Esophagus squamous epithelium (tissue), 4 donors: ENCODE measurements around the gene ALMS1.

Experiments used
- POLR2A ChIP-seq, 4 donors: fragments of 450-650 bp; IDR thresholded peaks; one replicate each; pipeline ENCODE4 v1.6.1; 2017; ENCODE audit warnings: antibody characterized with exemption in 4 of 4, mild to moderate bottlenecking in 4 of 4, moderate library complexity in 3 of 4
- TF ChIP-seq, protein P1 (sequence below), 6 experiments: fragments of 450-650 bp in 4 of 6; fragments of 200-600 bp in 2 of 6; sonication (generic) in 2 of 6; IDR thresholded peaks; one replicate each; pipeline ENCODE4 v1.5.1; 2016 to 2019; ENCODE audit warnings: antibody characterized with exemption in 6 of 6, mild to moderate bottlenecking in 4 of 6, moderate library complexity in 4 of 6

DNA sequence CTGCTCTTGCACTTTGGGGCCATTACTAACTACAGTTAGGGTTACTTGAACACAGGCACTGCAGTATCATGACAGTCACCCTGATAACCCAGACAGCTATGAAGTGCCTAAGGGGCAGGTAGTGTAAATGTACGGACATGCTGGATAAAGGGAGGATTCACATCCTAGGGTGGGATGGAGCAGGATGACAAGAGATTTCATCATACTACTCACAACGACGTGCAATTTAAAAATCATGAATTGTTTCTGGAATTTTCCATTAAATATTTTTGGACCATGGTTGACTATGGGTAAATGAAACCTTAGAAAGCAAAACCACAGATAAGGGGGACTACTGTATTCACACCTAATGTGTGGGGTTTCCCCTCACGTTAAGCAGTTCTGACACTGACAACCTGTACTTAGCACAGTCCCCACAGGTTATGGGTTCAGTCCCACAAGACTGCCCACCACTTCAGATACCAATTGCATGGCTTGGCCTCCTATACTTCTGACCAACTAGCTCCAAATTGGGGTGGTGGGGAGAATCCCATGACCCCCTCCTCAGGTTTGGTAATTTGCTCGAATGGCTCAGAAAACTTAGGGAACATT is 180.7 kb downstream of the ALMS1 start:
- TF ChIP-seq, protein P1, sequence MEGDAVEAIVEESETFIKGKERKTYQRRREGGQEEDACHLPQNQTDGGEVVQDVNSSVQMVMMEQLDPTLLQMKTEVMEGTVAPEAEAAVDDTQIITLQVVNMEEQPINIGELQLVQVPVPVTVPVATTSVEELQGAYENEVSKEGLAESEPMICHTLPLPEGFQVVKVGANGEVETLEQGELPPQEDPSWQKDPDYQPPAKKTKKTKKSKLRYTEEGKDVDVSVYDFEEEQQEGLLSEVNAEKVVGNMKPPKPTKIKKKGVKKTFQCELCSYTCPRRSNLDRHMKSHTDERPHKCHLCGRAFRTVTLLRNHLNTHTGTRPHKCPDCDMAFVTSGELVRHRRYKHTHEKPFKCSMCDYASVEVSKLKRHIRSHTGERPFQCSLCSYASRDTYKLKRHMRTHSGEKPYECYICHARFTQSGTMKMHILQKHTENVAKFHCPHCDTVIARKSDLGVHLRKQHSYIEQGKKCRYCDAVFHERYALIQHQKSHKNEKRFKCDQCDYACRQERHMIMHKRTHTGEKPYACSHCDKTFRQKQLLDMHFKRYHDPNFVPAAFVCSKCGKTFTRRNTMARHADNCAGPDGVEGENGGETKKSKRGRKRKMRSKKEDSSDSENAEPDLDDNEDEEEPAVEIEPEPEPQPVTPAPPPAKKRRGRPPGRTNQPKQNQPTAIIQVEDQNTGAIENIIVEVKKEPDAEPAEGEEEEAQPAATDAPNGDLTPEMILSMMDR (IDR thresholded peaks at IDR 0.05): no peak
- no peak for TF ChIP-seq POLR2A (IDR thresholded peaks at IDR 0.05)
